Colonic mucosa (tissue), 4 donors: Measurements from ENCODE around the gene SOHLH1. TPM values are rescaled to one million over a fixed set of nuclear protein-coding genes. Genes with fewer than 3 reads are reported as not detected.
"Not testable (repeated sequence)": the region's sequence is repeated elsewhere in the genome, so short reads cannot be mapped to it uniquely, and the experiment has no call there.

Experiments
- DNase-seq: peaks from one replicate; pipeline ENCODE4 v3.0.0-alpha.2; 2020
- H3K27ac ChIP-seq: fragments of 200-600 bp; one replicate; pipeline ENCODE4 v1.8.0; 2021
- H3K27me3 ChIP-seq: fragments of 200-600 bp; one replicate; pipeline ENCODE4 v1.8.0; 2021
- H3K36me3 ChIP-seq: fragments of 200-600 bp; one replicate; pipeline ENCODE4 v1.8.0; 2021
- H3K4me1 ChIP-seq: fragments of 200-600 bp; one replicate; pipeline ENCODE4 v1.8.0; 2021; ENCODE audit warnings: mild to moderate bottlenecking
- H3K4me3 ChIP-seq: fragments of 200-600 bp; one replicate; pipeline ENCODE4 v1.8.0; 2021
- H3K9ac ChIP-seq, 2 donors: one replicate each; pipeline ENCODE4 v1.7.0; 2013; ENCODE audit warnings: control low read depth in 2 of 2, low read depth in 2 of 2, low read length in 2 of 2
- H3K9me3 ChIP-seq: fragments of 200-600 bp; one replicate; pipeline ENCODE4 v1.8.0; 2021
- intact Hi-C: fragments of 100-400 bp; cut with DNase I; formaldehyde crosslinking; loops from one replicate; pipeline ENCODE4 v1.14.1; 2022
- total RNA-seq, 2 donors: library from RNA; stranded (reverse); fragmentation: NEBNext Ultra II Directional in 1 of 2; extraction: Animal tissue kit (Norgen Biotek cat#: 25700) in 1 of 2; gene quantifications; one replicate each; pipeline ENCODE4 v1.2.1, GENCODE V29; 2021
- TF ChIP-seq, protein P1 (sequence below): fragments of 200-600 bp; IDR thresholded peaks from one replicate; pipeline ENCODE4 v1.8.0; 2022; ENCODE audit warnings: antibody characterized with exemption, mild to moderate bottlenecking
- donor health status: healthy.
- donor health status: DM: no; HTN: no; CAD: no.
- donor health status: DM: no; HTN: no; CAD: no.

Gene SOHLH1
- total RNA-seq, 2 donors from 2014 or later, result not detected

DNA sequence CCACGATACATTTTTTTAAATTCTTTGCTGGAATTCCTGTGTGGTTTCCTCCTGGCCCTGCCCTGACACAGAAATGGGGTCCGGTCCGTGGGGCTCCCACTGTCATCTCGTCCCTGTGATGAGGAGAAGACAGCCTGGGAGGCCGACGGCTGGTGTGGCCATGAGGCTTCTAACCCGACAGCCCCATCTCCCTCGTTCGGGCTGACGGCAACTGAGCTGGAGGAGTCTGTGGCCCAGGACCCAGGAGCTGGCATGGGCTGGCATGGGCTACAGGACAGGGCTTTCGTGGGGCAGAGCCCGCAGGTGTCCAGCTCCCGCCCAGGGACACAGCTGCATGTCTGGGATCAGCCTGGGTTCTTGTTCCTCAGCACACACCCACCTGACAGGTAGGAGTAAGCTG, 22.4 kb downstream of the SOHLH1 start:
- H3K27ac ChIP-seq, result no peak overlapping the region
- DNase-seq, result no peak
- no peak overlapping the region for H3K9ac ChIP-seq
- TF ChIP-seq, protein P1, sequence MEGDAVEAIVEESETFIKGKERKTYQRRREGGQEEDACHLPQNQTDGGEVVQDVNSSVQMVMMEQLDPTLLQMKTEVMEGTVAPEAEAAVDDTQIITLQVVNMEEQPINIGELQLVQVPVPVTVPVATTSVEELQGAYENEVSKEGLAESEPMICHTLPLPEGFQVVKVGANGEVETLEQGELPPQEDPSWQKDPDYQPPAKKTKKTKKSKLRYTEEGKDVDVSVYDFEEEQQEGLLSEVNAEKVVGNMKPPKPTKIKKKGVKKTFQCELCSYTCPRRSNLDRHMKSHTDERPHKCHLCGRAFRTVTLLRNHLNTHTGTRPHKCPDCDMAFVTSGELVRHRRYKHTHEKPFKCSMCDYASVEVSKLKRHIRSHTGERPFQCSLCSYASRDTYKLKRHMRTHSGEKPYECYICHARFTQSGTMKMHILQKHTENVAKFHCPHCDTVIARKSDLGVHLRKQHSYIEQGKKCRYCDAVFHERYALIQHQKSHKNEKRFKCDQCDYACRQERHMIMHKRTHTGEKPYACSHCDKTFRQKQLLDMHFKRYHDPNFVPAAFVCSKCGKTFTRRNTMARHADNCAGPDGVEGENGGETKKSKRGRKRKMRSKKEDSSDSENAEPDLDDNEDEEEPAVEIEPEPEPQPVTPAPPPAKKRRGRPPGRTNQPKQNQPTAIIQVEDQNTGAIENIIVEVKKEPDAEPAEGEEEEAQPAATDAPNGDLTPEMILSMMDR, result no peak
- H3K9me3 ChIP-seq, result no peaks in the 10 kb centered on the region
- intact Hi-C loops, result no loop called here
- no peak overlapping the region for H3K4me3 ChIP-seq
- no peaks in the 10 kb centered on the region for H3K36me3 ChIP-seq
- no peaks in the 10 kb centered on the region for H3K27me3 ChIP-seq
- H3K4me1 ChIP-seq, result no peaks in the 10 kb centered on the region

DNA sequence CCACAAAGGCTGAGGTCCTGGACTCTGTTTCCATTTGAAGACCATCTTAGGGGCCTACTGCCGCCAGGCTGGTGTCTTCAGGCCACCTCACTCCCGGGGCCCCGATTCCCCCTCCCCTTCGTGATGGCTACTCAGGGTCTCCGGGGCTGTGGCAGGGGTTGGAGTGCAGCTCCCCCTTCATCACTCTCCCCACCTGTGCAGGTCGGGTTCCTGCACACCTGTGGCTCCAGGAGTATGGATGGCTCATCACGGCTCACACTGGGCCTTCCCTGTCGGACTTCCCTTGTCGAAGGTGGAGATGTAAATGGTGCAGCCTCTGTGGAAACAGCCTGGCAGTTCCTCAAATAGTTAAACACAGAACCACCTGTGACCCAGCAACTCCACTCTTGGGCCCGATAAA, 24.3 kb downstream of the SOHLH1 start:
- intact Hi-C loops, result no loop called here
- Histone ChIP-seq H3K36me3 (no peaks in the 10 kb centered on the region), H3K4me1 (no peaks in the 10 kb centered on the region), H3K4me3 (no peak overlapping the region), H3K9me3 (no peaks in the 10 kb centered on the region), H3K27me3 (no peaks in the 10 kb centered on the region), H3K9ac (no peak overlapping the region), H3K27ac (no peak overlapping the region)
- no peak for DNase-seq
- TF ChIP-seq, protein P1, result no peak

DNA sequence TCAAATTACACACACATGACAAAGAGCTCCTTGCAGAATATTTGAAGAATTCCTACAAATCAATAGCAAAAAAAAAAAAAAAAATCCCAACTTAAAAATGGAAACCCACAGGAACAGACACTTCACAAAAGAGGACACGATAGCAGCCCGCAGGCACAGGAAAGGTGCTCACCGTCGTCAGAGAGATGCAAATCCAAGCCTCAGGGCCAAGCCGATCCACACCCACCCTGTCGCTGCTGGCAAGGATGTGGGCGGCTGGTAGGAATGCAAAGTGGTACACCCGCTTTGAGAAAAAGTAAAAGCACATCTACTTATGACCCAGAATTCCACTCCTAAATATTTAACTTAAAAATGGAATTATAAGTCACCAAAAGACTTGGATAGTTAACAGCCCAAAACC, 25.3 kb downstream of the SOHLH1 start:
- DNase-seq, result no peak
- intact Hi-C loops, result no loop called here
- Histone ChIP-seq H3K27me3 (no peaks in the 10 kb centered on the region), H3K4me1 (no peaks in the 10 kb centered on the region), H3K4me3 (no peak overlapping the region), H3K27ac (no peak overlapping the region), H3K36me3 (no peaks in the 10 kb centered on the region), H3K9me3 (no peaks in the 10 kb centered on the region), H3K9ac (no peak overlapping the region)
- TF ChIP-seq, protein P1, result no peak

DNA sequence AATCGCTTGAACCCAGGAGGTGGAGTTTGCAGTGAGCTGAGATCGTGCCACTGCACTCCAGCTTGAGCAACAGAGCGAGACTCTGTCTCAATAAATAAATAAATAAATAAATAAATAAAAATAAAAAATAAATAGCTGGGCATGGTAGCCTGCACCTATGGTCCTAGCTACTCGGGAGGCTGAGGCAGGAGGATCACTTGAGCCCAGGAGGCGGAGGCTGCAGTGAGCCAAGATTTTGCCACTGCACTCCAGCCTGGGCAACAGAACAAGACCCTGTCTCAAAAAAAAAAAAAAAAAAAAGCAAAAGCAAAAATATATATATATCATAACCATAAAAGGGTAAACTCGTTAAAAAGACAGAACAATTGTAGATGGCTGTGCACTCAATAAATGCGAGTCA, 26.5 kb downstream of the SOHLH1 start:
- H3K27ac ChIP-seq, H3K9me3 ChIP-seq, intact Hi-C loops, H3K36me3 ChIP-seq, H3K9ac ChIP-seq, H3K4me3 ChIP-seq, H3K27me3 ChIP-seq, H3K4me1 ChIP-seq, DNase-seq: not testable (repeated sequence)

DNA sequence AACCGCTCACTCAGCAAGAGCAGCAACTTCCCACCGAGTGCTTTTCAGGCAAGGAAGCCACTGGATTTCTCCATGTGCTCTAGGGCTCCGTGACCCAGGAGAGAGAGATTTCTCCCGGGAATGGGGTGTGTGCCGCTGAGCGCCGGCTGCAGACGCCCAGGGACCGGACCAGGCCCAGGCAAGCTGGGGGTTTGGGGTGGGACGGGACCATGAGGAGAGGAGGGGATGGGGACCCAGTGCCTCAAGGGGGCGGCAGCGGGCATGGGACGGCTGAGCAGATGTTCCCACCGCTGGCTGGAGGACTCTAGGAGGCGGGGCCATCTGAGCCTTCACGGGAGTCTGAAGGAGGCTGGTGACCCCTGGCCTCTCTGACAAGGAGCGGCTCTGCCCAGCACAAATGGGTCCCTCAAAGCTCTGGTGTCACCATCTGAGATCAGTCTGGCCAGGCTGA, 27.7 kb downstream of the SOHLH1 start:
- Histone ChIP-seq H3K27ac (no peak overlapping the region), H3K36me3 (no peaks in the 10 kb centered on the region), H3K9me3 (no peaks in the 10 kb centered on the region), H3K4me1 (no peaks in the 10 kb centered on the region), H3K9ac (no peak overlapping the region), H3K4me3 (no peak overlapping the region), H3K27me3 (no peaks in the 10 kb centered on the region)
- intact Hi-C loops, result no loop called here
- no peak for DNase-seq
- TF ChIP-seq, protein P1, result no peak

DNA sequence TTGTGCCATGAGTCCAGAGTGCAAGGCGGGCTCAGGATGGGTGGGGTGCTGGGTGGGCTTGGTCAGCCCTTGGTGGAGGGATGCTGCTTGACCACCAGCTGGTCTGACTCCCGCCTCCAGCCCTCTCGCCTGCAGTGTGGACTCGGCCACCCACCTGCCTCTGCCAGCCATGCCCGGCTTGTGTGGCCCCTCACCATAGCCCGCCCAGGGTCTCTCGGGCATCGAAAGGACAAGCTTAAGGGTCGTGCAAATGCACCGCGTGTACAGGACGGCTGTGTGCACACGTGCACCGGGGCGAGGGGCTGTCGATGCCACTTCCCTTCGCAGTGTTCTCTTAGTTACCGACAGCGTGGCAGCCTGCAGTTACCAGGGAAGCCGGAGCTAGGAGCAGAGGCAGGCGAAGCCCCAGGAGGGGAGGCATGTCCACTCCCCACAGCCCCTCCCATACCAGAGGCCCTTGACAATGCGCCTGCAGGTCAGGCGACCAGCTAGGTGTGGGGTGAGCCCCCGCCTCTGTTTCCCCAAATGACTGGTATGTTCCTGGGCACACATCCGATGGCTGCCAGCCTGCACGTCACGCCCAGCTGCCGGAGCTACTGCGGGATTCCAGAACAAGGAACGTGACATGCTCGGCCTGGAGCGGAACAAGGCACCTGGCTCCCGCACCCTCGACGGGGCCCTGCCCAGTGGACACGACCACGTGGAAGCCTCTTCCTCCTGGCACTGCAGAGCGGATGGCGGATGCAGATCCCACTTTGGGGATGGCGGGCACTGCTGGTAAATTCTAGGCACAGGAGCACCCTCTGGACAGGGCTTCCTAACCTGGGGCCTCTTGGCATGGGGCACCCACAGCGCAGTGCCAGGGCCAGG, 28.3 kb downstream of the SOHLH1 start:
- H3K4me1 ChIP-seq, result no peaks in the 10 kb centered on the region
- H3K36me3 ChIP-seq, result no peaks in the 10 kb centered on the region
- no peak overlapping the region for H3K27ac ChIP-seq
- TF ChIP-seq, protein P1, result no peak
- no peak for DNase-seq
- H3K27me3 ChIP-seq, result no peaks in the 10 kb centered on the region
- intact Hi-C loops, result no loop called here
- no peaks in the 10 kb centered on the region for H3K9me3 ChIP-seq
- no peak overlapping the region for H3K9ac ChIP-seq
- no peak overlapping the region for H3K4me3 ChIP-seq
